ENCODE data around the gene TGFBR2.
A peak's percentile ranks its signal among the peaks of the same experiment; 100 is the strongest.

TGFBR2 gene

DNA sequence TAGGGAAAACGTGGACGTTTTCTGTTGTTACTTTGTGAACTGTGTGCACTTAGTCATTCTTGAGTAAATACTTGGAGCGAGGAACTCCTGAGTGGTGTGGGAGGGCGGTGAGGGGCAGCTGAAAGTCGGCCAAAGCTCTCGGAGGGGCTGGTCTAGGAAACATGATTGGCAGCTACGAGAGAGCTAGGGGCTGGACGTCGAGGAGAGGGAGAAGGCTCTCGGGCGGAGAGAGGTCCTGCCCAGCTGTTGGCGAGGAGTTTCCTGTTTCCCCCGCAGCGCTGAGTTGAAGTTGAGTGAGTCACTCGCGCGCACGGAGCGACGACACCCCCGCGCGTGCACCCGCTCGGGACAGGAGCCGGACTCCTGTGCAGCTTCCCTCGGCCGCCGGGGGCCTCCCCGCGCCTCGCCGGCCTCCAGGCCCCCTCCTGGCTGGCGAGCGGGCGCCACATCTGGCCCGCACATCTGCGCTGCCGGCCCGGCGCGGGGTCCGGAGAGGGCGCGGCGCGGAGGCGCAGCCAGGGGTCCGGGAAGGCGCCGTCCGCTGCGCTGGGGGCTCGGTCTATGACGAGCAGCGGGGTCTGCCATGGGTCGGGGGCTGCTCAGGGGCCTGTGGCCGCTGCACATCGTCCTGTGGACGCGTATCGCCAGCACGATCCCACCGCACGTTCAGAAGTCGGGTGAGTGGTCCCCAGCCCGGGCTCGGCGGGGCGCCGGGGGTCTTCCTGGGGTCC is at the start of gene TGFBR2:
Gene TGFBR2 (plus strand): TSS at position 301 of the 731 bp plus-strand sequence. CDS start 283 bp downstream, at position 584.
- DNase-seq (ENCODE audit: low spot score) = peak; percentile 74
- TF ChIP-seq, protein P1, sequence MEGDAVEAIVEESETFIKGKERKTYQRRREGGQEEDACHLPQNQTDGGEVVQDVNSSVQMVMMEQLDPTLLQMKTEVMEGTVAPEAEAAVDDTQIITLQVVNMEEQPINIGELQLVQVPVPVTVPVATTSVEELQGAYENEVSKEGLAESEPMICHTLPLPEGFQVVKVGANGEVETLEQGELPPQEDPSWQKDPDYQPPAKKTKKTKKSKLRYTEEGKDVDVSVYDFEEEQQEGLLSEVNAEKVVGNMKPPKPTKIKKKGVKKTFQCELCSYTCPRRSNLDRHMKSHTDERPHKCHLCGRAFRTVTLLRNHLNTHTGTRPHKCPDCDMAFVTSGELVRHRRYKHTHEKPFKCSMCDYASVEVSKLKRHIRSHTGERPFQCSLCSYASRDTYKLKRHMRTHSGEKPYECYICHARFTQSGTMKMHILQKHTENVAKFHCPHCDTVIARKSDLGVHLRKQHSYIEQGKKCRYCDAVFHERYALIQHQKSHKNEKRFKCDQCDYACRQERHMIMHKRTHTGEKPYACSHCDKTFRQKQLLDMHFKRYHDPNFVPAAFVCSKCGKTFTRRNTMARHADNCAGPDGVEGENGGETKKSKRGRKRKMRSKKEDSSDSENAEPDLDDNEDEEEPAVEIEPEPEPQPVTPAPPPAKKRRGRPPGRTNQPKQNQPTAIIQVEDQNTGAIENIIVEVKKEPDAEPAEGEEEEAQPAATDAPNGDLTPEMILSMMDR (IDR thresholded peaks at IDR 0.05; ENCODE audit: extremely low read depth, missing control alignments) = no peak

DNA sequence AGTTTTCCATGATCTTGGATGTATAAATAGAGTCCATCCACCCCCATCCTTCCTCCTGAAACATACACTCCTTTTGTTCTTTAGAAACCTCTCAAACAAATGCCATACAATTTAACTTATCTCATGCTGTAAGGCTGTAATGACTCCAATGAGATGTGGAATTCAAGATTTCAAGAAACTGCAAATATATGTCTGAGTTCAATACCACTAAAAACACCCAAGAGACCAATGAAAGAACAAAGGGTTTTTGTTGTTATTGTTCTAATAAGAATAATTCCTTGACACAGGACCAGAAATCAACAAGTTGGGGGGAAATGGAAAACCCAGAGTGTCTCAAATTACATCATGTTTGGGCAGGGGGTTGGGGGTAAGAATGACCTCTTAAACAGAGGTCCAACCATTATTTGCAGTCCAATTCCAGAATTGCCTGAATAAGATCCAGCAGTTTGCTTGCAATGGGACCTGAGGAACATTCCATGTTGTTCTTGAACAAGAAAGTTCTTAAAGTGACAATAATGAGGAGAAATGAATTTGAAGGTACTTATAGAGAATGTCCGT is 48.6 kb upstream of the TGFBR2 start:
- TF ChIP-seq, protein P1 (IDR thresholded peaks at IDR 0.05; ENCODE audit: extremely low read depth, missing control alignments) = no peak
- no peak for DNase-seq (ENCODE audit: low spot score)

DNA sequence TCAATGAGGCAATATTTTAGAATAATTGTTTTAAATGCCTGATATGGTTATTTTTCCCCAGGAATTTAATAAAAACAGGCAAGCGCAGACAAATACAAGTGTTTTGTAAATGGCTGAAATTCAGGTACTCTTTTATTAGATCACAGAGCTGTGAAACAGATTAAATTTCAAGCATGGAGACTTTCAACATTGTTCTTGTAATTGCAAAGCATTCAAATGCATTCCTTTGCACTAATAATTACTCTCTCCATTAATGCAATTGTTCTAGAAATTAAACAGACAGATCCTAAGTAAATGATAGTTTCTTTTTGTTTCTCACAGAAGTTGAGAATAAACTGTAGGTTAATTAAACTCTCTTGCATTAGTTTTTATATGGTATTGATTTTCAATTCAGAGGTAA is 42.4 kb upstream of the TGFBR2 start:
- no peak for DNase-seq (ENCODE audit: low spot score)
- TF ChIP-seq, protein P1 (IDR thresholded peaks at IDR 0.05; ENCODE audit: extremely low read depth, missing control alignments) = no peak

DNA sequence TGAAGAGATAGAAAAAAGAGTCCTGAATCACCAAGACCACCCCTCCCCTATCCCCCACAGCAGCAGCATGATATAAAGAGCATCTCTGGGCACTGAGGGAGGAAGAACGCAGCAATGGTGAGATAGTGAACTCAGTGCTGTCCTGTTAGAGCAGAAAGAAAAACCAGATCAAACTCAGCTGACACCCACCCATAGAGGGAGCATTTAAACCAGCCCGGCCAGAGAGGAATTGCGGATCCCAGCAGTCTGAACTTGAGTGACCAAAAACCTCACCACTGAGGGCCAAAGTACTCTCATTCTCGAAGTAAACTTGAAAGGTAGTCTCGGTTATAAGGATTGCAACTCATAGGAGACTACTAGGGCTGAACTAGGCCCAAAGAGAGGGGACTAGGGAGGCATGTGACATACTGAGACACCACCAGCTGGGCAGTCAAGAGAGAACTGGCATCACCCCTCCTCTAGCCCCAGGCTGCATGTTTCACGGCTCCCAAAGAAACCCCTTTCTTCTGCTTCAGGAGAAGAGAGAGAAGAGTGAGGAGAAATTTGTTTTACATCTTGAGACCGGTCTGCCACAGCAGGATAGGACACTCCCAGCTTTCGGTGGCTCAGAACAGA is 39.2 kb upstream of the TGFBR2 start:
- no peak for DNase-seq (ENCODE audit: low spot score)
- TF ChIP-seq, protein P1 (IDR thresholded peaks at IDR 0.05; ENCODE audit: extremely low read depth, missing control alignments) = no peak

DNA sequence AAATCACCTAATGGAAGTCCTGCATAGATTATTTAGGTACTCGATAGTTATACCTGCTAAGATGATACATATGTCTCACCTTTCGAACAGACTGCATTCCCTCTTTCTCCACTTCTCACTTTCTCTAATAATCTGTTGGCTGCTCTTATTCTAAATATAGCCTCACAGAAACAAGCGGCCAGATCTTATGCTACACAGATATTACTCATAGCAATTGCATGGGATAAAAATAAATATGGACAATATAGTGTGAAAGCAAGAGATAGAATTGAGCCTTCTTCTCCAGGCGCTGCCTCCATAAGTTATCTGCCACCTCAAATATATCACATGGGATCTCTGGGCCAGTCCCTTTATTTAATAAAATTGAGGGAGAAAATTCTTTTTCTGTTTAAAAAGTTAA is 29.5 kb upstream of the TGFBR2 start:
- no peak for DNase-seq (ENCODE audit: low spot score)

DNA sequence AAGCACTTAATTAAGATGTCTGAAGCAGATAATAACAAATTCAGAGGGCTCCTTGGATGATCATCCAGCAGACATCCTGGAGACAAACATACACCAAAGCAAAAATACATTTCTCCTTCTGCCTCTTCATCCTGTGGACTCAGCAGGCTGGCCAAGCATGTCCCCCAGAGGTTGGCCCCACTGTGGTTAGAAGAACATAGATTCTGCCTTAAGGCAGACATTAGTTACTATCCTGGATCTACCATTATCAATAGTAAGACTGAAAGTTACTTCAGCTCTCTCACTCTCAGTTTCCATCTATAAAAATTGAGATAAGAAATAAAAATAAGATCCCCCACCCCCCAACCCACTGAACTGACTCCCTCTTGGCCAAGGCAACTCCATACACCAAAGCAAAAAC is 28.6 kb upstream of the TGFBR2 start:
- TF ChIP-seq, protein P1 (IDR thresholded peaks at IDR 0.05; ENCODE audit: extremely low read depth, missing control alignments) = no peak
- no peak for DNase-seq (ENCODE audit: low spot score)

More for the DNA sequence above, 29.5 kb upstream of the TGFBR2 start:
- TF ChIP-seq, protein P1 (IDR thresholded peaks at IDR 0.05; ENCODE audit: extremely low read depth, missing control alignments) = no peak

DNA sequence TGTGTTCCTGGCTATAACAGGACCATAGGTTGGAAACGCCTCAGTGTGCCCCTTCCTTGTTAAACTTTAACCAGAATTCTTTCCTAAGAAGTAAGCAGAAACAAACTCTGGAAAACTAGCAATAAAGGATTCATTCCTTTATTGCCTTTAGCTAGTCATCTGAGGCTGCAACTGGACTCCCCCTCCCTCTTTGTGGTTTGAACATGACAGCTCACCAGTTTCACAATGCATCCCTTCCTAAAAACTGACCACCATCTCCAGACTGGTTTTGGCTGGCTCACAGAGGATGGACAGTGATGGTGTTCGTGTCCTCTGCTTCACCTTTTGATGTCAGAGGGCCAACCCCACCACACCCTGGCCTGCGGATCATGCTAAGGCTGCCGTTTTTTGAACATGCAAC is 27.9 kb upstream of the TGFBR2 start:
- TF ChIP-seq, protein P1 (IDR thresholded peaks at IDR 0.05; ENCODE audit: extremely low read depth, missing control alignments) = no peak

More for the DNA sequence above, 27.9 kb upstream of the TGFBR2 start:
- DNase-seq (ENCODE audit: low spot score) = no peak
